Measurements from ENCODE around the gene ZFYVE1.
A peak's percentile ranks its signal among the peaks of the same experiment; 100 is the strongest.
"Not testable (repeated sequence)": the region's sequence is repeated elsewhere in the genome, so short reads cannot be mapped to it uniquely, and the experiment has no call there.

ZFYVE1 gene

GRCh38 chr14:72956741-72957140, 70.2 kb downstream of the ZFYVE1 start:
- not testable (repeated sequence) for DNase-seq

- no peak for DNase-seq
Measured at GRCh38 chr14:72952171-72952570, 74.7 kb downstream of the ZFYVE1 start.

GRCh38 chr14:72948481-72949138, 78.3 kb downstream of the ZFYVE1 start:
- DNase-seq: peak; percentile 64

- DNase-seq: peak; percentile 34
Measured at GRCh38 chr14:72947366-72948160, 79.3 kb downstream of the ZFYVE1 start.

- no peak for DNase-seq
Measured at GRCh38 chr14:72946491-72946890, 80.4 kb downstream of the ZFYVE1 start.

- DNase-seq: no peak
Measured at GRCh38 chr14:72945356-72946027, 81.4 kb downstream of the ZFYVE1 start.

- no peak for DNase-seq
Measured at GRCh38 chr14:72943876-72944430, 83.0 kb downstream of the ZFYVE1 start.

- DNase-seq: no peak
Measured at GRCh38 chr14:72942934-72943333, 84.0 kb downstream of the ZFYVE1 start.

GRCh38 chr14:72941286-72941985, 85.5 kb downstream of the ZFYVE1 start:
- no peak for DNase-seq

- no peak for DNase-seq
Measured at GRCh38 chr14:72939630-72940029, 87.3 kb downstream of the ZFYVE1 start.

- DNase-seq: no peak
Measured at GRCh38 chr14:72932893-72933292, 94.0 kb downstream of the ZFYVE1 start.

- DNase-seq: no peak
Measured at GRCh38 chr14:72929316-72930080, 97.4 kb downstream of the ZFYVE1 start.

GRCh38 chr14:72928872-72929271, 98.0 kb downstream of the ZFYVE1 start:
- DNase-seq: no peak

GRCh38 chr14:72926292-72927028, 100.4 kb downstream of the ZFYVE1 start, which contains the start of gene DCAF4:
TSS of gene DCAF4 (plus strand) at chr14:72926464. CDS start at chr14:72937979, 11,515 bp downstream.
- DNase-seq: peak; percentile 99

- no peak for DNase-seq
Measured at GRCh38 chr14:72925815-72926291, 101.1 kb downstream of the ZFYVE1 start.

- DNase-seq: no peak
Measured at GRCh38 chr14:72925171-72925759, 101.6 kb downstream of the ZFYVE1 start.

GRCh38 chr14:72924337-72924736, 102.6 kb downstream of the ZFYVE1 start:
- DNase-seq: no peak

GRCh38 chr14:72921396-72921795, 105.5 kb downstream of the ZFYVE1 start:
- no peak for DNase-seq

- DNase-seq: no peak
Measured at GRCh38 chr14:72920008-72920407, 106.9 kb downstream of the ZFYVE1 start.

Data from fibroblast of skin of right biceps (primary cell).